GM12864 (cell line): ENCODE data around the gene COPA.

Experiments used
- DNase-seq: peaks from one replicate; pipeline ENCODE4 v3.0.0-alpha.2; 2011; ENCODE audit warnings: low read depth
- H3K4me3 ChIP-seq: 2 replicates; pipeline ENCODE4 v1.5.1; 2011; ENCODE audit warnings: mild to moderate bottlenecking, low read depth, low read length, control low read depth
- TF ChIP-seq, protein P1 (sequence below): IDR thresholded peaks from 2 replicates; pipeline ENCODE4 v1.5.1; 2011; ENCODE audit warnings: low read depth, mild to moderate bottlenecking, moderate library complexity, low read length, control low read depth, inconsistent platforms; ENCODE audit errors: missing control alignments

The COPA gene

DNA sequence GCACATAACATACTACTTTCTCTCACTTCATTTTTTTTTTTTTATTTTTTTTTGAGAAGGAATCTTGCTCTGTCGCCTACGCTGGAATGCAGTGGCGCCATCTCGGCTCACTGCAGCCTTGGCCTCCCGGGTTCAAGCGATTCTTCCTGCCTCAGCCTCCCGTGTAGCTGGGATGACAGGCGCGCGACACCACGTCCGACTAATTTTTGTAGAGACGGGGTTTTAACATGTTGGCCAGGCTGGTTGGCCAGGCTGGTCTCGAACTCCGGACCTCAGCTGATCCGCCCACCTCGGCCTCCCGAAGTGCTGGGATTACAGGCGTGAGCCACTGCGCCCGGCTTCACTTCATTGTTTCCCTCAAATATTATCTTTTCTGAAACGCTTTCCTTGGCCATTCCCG lies 57.5 kb downstream of the COPA start:
- DNase-seq, result no peak
- TF ChIP-seq, protein P1, sequence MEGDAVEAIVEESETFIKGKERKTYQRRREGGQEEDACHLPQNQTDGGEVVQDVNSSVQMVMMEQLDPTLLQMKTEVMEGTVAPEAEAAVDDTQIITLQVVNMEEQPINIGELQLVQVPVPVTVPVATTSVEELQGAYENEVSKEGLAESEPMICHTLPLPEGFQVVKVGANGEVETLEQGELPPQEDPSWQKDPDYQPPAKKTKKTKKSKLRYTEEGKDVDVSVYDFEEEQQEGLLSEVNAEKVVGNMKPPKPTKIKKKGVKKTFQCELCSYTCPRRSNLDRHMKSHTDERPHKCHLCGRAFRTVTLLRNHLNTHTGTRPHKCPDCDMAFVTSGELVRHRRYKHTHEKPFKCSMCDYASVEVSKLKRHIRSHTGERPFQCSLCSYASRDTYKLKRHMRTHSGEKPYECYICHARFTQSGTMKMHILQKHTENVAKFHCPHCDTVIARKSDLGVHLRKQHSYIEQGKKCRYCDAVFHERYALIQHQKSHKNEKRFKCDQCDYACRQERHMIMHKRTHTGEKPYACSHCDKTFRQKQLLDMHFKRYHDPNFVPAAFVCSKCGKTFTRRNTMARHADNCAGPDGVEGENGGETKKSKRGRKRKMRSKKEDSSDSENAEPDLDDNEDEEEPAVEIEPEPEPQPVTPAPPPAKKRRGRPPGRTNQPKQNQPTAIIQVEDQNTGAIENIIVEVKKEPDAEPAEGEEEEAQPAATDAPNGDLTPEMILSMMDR, result no peak
- no peak overlapping the region; the same call in 1 of the 2 replicates for H3K4me3 ChIP-seq

DNA sequence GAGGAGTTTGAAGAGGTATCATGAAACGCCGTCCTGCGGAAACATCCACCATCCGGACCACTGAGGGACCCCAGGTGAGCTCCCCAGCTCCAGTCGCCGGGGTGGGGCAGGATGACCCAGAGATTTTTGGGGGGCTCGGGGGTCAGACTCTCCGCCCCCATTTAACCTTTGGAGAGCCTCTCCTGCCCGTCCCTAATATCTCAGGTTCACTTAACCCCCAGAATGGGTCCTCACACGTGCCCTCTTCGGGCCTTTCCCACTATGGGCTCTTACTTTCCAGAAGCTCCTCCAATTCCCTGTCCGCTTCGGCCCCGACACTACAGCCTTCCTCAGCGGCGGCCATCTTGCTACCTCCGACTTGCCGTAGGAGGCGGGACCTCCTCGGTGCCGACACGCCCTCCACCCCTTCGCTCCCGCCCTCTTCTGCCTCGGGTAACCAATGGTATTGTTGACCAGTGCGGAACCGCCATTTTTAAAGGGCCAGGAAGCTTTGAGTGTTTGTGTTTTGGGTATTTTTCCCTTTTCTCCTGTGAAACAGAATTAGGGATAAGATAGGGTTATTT lies 58.2 kb downstream of the COPA start, which contains the start of gene PEX19:
PEX19 (minus strand) TSS at position 352 of the 563 bp plus-strand sequence; CDS start at position 343, 9 bp downstream.
- peak; percentile 70 for DNase-seq
- TF ChIP-seq, protein P1, result no peak
- H3K4me3 ChIP-seq, result peak within 1 kb of the TSS; percentile 75

DNA sequence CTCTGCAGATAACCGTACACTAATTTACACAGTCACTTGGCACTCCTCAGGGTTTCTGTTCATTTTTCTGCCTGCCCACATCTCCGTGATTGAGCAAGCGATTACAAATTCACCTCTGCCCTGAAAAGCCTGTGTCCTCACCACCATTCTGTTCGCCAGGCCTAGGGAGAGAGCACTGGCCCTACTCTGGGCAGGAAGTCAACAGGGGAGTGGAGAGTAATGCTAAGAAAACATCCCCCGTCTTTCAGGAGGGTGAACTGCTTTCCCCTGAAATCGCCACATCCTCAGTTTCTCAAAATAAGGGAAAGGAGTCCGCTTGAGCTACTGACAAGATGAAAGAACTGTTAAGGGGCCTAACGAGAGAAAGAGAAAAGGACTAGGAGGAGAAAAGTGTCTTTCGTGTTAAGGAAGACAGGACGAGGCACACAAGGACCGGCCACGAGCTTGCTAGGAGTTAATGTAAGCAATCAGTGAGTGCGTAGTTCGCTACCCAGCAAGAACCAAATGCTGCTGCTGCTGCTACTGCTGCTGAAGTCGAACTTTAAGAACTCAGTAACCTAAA lies 58.7 kb downstream of the COPA start:
- TF ChIP-seq, protein P1, result no peak
- no peak for DNase-seq
- peak overlapping the region; percentile 75 for H3K4me3 ChIP-seq

DNA sequence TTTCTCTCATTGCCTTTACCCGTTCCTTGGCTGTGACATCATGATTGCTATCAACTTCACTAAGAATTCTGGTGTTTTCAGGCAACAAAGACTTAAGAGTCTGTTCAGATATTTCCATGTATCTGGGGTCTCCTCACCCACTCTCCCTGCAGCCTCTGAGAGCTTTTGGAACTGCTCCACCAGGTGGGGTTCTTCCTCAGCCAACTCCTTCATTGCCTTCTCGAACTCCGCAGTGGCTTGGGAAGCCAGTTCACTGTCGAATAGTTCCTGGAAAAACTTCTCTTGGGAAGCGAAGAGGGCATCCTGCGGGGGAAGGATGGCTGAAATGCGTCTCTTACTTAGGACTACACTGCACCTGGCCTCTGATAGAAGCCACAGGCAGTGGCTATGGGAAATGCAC lies 60.2 kb downstream of the COPA start:
- no peak overlapping the region for H3K4me3 ChIP-seq
- no peak for DNase-seq
- TF ChIP-seq, protein P1, result no peak

DNA sequence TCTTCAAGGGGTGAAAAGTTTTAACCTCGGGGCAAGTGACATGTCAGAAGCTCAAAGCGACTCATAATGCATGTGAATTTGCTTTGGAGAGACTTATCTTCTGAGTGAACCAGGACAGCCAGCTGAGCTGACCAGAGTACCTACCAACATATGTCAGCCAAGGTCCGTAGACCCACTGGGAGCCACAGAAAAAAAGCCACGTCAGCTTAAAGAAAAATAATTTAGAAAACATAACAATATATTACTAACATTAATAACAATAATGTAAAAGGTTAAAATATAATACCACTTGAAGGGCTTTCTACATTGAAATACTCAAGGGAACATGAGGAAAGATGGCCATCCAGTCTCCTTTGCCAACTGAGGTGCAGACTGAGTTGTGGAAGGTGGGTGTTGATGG lies 65.1 kb downstream of the COPA start:
- TF ChIP-seq, protein P1, result no peak
- DNase-seq, result no peak
- H3K4me3 ChIP-seq, result no peak overlapping the region

DNA sequence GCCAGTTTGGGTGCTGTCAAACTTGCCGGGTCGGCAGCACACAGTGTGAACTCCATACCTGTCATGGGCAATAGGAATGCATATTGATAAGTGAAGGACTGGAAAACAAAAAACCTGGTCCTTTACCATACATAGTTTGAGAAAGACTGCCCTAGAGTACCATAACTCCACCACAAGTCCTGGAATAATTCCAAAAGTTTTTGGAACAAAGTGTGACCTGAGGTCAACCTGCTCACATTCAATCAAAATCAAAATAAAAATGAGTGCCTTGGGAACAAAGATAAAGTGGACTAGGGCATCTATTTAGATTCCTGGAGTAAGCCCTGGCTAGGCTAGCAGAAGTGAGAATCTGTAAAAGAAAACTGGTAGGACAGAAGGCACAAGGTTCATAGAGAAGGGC lies 65.7 kb downstream of the COPA start:
- H3K4me3 ChIP-seq, result no peak overlapping the region
- DNase-seq, result no peak
- TF ChIP-seq, protein P1, result no peak

DNA sequence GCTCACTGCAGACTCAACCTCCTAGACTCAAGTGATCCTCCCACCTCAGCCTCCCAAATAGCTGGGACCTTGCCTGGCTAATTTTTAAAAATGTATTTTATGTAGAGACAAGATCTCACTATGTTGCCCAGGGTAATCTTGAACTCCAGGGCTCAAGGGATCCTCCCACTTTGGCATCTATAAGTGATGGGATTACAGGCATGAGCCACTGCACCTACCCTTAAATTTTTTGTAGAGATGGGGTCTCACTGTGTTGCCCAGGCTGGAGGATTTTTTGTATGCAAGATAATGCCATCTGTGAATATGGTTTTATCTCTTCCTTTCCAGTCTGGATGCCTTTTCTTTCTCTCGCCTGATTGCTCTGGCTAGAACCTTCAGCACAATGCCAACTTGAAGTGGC lies 72.0 kb downstream of the COPA start:
- TF ChIP-seq, protein P1, result no peak
- no peak overlapping the region for H3K4me3 ChIP-seq
- DNase-seq, result no peak
